ENCODE measurements around the gene SLC30A2.

The SLC30A2 gene

GRCh38 chr1:25991937-25992688 lies 53.8 kb downstream of the SLC30A2 start:
- TF ChIP-seq CTCF (IDR thresholded peaks at IDR 0.05): no peak
- Mint-ChIP-seq H3K9me3 (no peaks in the 10 kb centered on the region), H3K27me3 (ENCODE audit: low read depth, poor library complexity) (no peaks in the 10 kb centered on the region), H3K4me3 (no peak overlapping the region), H3K36me3 (ENCODE audit: low read depth) (peaks cover 6% of the 10 kb centered on the region), H3K27ac (no peak overlapping the region), H3K4me1 (peaks cover 43% of the 10 kb centered on the region)
- no peak for DNase-seq

GRCh38 chr1:25990702-25991395 lies 55.1 kb downstream of the SLC30A2 start:
- no peak for DNase-seq
- no peak overlapping the region for H3K27ac Mint-ChIP-seq
- peaks cover 38% of the 10 kb centered on the region for H3K4me1 Mint-ChIP-seq
- H3K9me3 Mint-ChIP-seq: no peaks in the 10 kb centered on the region
- no peaks in the 10 kb centered on the region for H3K27me3 Mint-ChIP-seq (ENCODE audit: low read depth, poor library complexity)
- no peak overlapping the region for H3K4me3 Mint-ChIP-seq
- TF ChIP-seq CTCF (IDR thresholded peaks at IDR 0.05): no peak
- peaks cover 13% of the 10 kb centered on the region for H3K36me3 Mint-ChIP-seq (ENCODE audit: low read depth)

GRCh38 chr1:25990251-25990650 lies 55.7 kb downstream of the SLC30A2 start:
- no peak overlapping the region for H3K27ac Mint-ChIP-seq
- no peak overlapping the region for H3K4me3 Mint-ChIP-seq
- TF ChIP-seq CTCF (IDR thresholded peaks at IDR 0.05): no peak
- H3K4me1 Mint-ChIP-seq: peaks cover 38% of the 10 kb centered on the region
- DNase-seq: no peak
- no peaks in the 10 kb centered on the region for H3K27me3 Mint-ChIP-seq (ENCODE audit: low read depth, poor library complexity)
- H3K36me3 Mint-ChIP-seq (ENCODE audit: low read depth): peaks cover 19% of the 10 kb centered on the region
- H3K9me3 Mint-ChIP-seq: no peaks in the 10 kb centered on the region

GRCh38 chr1:25989440-25990234 lies 56.3 kb downstream of the SLC30A2 start:
- Mint-ChIP-seq H3K9me3 (no peaks in the 10 kb centered on the region), H3K4me3 (no peak overlapping the region), H3K27me3 (ENCODE audit: low read depth, poor library complexity) (no peaks in the 10 kb centered on the region), H3K27ac (peak overlapping the region; percentile 87), H3K36me3 (ENCODE audit: low read depth) (peaks cover 22% of the 10 kb centered on the region), H3K4me1 (peaks cover 38% of the 10 kb centered on the region)
- no peak for DNase-seq
- TF ChIP-seq CTCF (IDR thresholded peaks at IDR 0.05): no peak

- H3K27ac Mint-ChIP-seq: no peak overlapping the region
- H3K27me3 Mint-ChIP-seq (ENCODE audit: low read depth, poor library complexity): no peaks in the 10 kb centered on the region
- H3K36me3 Mint-ChIP-seq (ENCODE audit: low read depth): peaks cover 39% of the 10 kb centered on the region
- no peaks in the 10 kb centered on the region for H3K9me3 Mint-ChIP-seq
- H3K4me3 Mint-ChIP-seq: no peak overlapping the region
- no peak for TF ChIP-seq CTCF (IDR thresholded peaks at IDR 0.05)
- DNase-seq: no peak
- peaks cover 28% of the 10 kb centered on the region for H3K4me1 Mint-ChIP-seq
These were observed 58.0 kb downstream of the SLC30A2 start for GRCh38 chr1:25987951-25988350.
